Measurements from ENCODE around the gene DHX30.

DNA sequence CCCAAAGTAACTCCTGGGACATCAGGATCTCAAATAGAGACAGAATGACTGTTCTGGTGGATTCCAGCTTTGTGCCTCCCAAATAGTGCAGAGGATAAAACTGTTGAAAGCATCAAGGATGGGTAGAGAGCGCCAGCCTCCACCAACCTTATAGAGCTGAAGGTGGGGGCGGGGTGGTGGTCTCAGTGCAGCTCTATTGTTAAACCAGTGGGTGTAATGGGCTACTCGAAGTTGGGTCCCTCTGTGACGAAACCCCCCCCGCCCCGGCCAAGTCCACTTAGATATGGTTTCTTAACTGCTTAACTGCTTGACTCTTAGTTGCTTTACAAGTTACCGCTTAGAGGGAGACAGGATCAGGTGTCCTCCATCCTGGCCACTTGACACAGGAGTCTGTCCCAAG, 22.7 kb downstream of the DHX30 start:
- TF ChIP-seq POLR2A (IDR thresholded peaks at IDR 0.05) (no peak), POLR2AphosphoS5 (IDR thresholded peaks at IDR 0.05) (no peak)

Data from breast epithelium (tissue), 3 donors.